ENCODE data around the gene CST9. TPM values are rescaled to one million over a fixed set of nuclear protein-coding genes. Genes with fewer than 3 reads are reported as not detected.

The CST9 gene, protein sequence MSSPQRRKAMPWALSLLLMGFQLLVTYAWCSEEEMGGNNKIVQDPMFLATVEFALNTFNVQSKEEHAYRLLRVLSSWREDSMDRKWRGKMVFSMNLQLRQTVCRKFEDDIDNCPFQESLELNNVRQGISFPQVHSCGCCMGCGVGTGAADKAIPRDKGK
- total RNA-seq: not detected in 2 replicates

DNA sequence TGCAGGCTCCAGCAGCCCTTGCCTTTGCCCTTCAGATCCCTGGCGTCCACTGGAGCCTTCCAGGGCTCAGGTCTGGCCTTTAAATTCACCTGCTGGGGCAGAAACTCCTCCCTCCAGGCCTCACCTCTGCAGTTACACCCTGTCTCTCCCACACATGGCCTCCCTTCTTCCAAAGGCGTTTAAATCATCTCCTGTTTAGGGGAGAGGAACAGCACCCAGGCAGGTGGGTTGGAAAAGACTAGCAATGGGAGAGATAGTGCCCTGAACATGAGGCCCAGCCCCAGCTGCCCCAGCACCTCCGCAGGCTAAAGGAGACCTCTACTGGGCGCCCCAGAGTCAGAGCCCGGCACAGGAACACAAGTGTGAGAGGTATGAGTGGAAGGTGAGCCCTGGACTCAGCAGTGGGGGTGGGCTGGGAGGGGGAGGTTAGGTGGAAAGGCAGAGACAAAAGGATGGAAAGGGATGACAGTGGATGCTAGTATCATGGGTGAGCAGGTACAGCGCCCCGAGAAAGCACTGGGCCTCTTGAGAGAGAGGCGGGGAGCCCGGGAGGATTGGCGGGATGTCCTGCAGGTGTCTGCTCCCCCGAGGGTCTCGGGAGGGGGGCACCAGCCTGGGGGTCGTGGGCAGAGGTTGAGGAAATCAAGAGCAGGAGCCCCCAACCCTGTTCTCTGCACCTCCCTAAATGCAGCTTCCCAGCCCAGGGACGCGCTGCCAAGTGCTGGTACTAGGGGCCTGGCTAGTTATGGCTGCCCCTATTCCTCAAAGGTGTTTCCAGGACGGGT is at the start of gene CST9:
TSS of gene CST9 (minus strand) at position 51 of the 785 bp plus-strand sequence. CDS start 53 bp downstream, outside the sequence.

DNA sequence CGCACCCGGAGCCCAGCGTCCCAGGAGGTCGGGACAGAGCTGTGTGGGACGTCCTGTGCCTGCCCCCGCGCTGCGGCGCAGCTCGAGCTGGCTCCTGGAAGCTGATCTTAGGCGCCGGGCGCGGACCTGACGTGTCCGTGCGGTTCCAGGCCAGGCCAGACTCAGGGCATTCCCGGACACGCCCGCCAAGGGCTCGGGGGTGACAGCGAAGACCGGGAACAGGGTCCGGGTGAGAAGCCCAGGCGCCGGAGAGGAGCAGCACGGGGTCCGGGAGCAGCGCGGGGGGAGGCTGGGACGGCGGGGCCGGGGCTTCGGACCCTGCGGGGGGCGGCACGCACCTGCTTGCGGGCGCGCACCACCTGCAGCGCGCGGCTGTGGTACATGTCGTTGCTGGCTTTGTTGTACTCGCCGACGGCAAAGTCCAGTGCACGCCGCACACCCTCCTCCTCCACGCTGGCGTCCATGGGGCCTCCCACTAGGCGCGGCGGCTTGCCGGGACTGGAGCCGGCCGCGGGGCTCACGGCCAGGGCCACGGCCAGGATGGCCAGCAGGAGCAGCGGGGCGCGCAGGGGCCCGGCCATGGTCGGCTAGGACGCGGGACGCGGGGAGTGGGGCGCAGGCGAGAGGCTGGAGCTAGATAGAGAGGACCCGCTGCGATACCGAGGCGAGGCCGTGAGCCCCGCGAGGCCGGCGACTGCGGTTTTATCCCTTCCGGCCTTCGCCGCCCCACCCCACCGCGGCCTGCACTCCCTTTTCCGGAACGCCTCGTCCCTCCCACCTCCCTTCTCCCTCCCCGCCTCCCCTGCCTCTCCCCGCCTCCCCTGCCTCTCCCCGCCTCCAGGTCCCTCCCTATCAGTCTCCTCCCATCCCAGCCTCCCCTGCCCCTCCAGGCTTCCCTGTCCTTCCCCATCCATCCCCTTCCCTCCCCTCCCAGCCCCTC is 31.8 kb upstream of the CST9 start, which contains the start of gene CST3:
TSS of gene CST3 (minus strand) at position 674 of the 940 bp plus-strand sequence. CDS start at position 581, 93 bp downstream.

DNA sequence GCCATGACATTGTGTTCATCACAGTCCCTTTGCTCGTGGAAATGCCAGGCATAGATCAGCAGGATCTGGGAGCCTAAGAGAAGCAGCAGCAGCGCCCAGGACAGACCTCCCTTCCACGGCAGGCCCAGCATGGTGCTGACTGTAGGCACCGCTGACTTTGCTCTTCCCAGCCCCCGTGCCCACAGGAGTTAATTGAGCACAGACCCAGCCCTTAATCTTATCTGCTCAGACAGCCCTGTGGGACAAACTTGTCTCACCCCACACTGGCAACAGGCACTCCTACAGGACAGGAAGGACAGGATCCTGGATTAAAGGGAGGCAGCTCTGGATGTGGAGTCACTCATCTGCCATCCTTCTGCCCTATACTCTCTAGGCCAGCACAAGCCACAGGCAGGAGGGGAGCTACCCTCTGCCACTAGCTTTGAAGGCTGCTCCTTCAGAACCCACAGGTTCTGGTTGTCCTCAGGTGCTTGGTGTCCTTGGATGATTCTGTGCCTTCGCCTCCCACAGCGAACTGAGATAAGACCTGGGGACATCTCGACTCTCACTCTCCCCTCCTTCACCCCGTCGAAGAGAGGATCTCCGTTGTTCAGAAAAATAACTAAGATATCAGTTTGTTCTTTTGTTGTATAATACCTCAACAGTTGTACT is 37.3 kb downstream of the CST9 start, which contains the start of gene CST9L:
TSS of gene CST9L (minus strand) at position 165 of the 651 bp plus-strand sequence. CDS start at position 131, 34 bp downstream.

Other genes with a start within 250 kb of the CST9 start
- 43.7 and 56.4 TPM in 2 replicates for gene GZF1, start 243.7 kb downstream of the CST9 start, total RNA-seq
- gene NAPB, start 184.4 kb downstream of the CST9 start, total RNA-seq: 10.6 and 13.0 TPM in 2 replicates
- not detected in 2 replicates for gene CSTL1, start 166.2 kb downstream of the CST9 start, total RNA-seq
- not detected in 2 replicates for gene CST11, start 153.0 kb downstream of the CST9 start, total RNA-seq
- not detected in 2 replicates for gene CST8, start 114.8 kb downstream of the CST9 start, total RNA-seq
- not detected in 2 replicates for gene CST9L, start 37.4 kb downstream of the CST9 start, total RNA-seq
- gene CST3, start 32.0 kb upstream of the CST9 start, total RNA-seq: 84.1 and 226 TPM in 2 replicates
- not detected in 2 replicates for gene CST4, start 83.1 kb upstream of the CST9 start, total RNA-seq
- gene CST1, start 145.0 kb upstream of the CST9 start, total RNA-seq: not detected in 2 replicates
- gene CST2, start 220.8 kb upstream of the CST9 start, total RNA-seq: 0.14 TPM in 1 of 2 replicates, not detected in the other